IMR-90 (cell line): ENCODE results near the gene BCO2.

ENCODE experiments used
- FOS ChIP-seq: fragments of 150-350 bp; IDR thresholded peaks from 2 replicates; pipeline ENCODE4 v1.6.1; 2016; ENCODE audit warnings: low read depth, low read length
- MAFK ChIP-seq: IDR thresholded peaks from 2 replicates; pipeline ENCODE4 v1.6.1; 2012; ENCODE audit warnings: low read depth, low read length, improper control_type of control experiment
- MXI1 ChIP-seq: IDR thresholded peaks from 2 replicates; pipeline ENCODE4 v1.6.1; 2012; ENCODE audit warnings: low read depth, mild to moderate bottlenecking, low read length, moderate library complexity, borderline replicate concordance
- POLR2A ChIP-seq: IDR thresholded peaks from 2 replicates; pipeline ENCODE4 v1.6.1; 2012; ENCODE audit warnings: mild to moderate bottlenecking, low read depth, low read length
- RAD21 ChIP-seq: IDR thresholded peaks from 2 replicates; pipeline ENCODE4 v1.6.1; 2012; ENCODE audit warnings: low read length, improper control_type of control experiment
- RCOR1 ChIP-seq: IDR thresholded peaks from 2 replicates; pipeline ENCODE4 v1.6.1; 2012; ENCODE audit warnings: mild to moderate bottlenecking, low read length, improper control_type of control experiment; ENCODE audit not compliant: insufficient replicate concordance
- TF ChIP-seq, protein P1 (sequence below): fragments of 150-350 bp; IDR thresholded peaks from 2 replicates; pipeline ENCODE4 v1.6.1; 2017; ENCODE audit warnings: mild to moderate bottlenecking, antibody characterized with exemption, low read length, low read depth
- TF ChIP-seq, protein P2 (sequence below): conservative IDR thresholded peaks from 2 replicates; pipeline ENCODE4 v1.5.1; 2012; ENCODE audit warnings: mild to moderate bottlenecking, low read depth, low read length, improper control_type of control experiment

DNA sequence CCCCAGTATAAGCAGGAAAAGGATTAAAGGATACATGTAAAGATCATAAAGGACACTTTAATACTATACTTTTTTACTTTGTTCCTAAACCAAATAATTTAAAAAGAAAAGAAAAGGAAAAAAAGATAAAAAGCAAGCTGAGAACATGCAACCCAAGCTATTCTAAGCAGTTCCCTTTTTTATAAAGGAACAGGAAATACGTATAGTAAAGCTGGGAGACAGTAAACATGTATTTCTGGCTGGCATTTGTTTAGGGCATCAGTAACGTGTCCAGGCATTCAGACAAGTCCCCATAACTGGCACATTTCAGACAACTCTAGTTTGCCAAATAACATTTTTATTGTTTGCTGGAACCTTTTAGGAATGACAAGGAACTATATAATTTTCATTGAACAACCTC lies 24.9 kb downstream of the BCO2 start:
- TF ChIP-seq, protein P1, sequence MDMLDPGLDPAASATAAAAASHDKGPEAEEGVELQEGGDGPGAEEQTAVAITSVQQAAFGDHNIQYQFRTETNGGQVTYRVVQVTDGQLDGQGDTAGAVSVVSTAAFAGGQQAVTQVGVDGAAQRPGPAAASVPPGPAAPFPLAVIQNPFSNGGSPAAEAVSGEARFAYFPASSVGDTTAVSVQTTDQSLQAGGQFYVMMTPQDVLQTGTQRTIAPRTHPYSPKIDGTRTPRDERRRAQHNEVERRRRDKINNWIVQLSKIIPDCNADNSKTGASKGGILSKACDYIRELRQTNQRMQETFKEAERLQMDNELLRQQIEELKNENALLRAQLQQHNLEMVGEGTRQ = no peak
- TF ChIP-seq MXI1 (no peak), RCOR1 (no peak), POLR2A (no peak), FOS (no peak), RAD21 (no peak), MAFK (no peak)
- TF ChIP-seq, protein P2, sequence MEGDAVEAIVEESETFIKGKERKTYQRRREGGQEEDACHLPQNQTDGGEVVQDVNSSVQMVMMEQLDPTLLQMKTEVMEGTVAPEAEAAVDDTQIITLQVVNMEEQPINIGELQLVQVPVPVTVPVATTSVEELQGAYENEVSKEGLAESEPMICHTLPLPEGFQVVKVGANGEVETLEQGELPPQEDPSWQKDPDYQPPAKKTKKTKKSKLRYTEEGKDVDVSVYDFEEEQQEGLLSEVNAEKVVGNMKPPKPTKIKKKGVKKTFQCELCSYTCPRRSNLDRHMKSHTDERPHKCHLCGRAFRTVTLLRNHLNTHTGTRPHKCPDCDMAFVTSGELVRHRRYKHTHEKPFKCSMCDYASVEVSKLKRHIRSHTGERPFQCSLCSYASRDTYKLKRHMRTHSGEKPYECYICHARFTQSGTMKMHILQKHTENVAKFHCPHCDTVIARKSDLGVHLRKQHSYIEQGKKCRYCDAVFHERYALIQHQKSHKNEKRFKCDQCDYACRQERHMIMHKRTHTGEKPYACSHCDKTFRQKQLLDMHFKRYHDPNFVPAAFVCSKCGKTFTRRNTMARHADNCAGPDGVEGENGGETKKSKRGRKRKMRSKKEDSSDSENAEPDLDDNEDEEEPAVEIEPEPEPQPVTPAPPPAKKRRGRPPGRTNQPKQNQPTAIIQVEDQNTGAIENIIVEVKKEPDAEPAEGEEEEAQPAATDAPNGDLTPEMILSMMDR = no peak
